ENCODE data around the gene TMC1.
"Not testable (repeated sequence)": the region's sequence is repeated elsewhere in the genome, so short reads cannot be mapped to it uniquely, and the experiment has no call there.

The TMC1 gene

DNA sequence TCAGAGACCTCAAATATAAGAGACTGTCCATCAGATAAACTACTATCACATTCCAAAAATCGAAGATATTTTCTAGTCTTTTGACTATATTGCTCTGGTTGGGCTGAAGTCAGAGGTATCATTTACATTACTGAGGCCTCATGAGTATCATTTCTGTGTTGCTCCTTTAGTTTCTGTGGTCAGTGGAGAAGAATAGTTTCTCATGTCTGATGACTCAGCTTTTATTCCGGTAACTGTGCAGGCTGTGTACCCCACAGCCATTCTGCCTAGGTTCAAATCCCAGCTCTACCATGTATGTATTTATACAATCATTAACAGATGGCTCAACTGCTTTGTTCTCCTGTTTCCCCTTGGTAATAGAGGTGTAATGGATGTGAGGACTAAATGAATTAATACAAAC, 252.2 kb downstream of the TMC1 start:
- no peak for DNase-seq

DNA sequence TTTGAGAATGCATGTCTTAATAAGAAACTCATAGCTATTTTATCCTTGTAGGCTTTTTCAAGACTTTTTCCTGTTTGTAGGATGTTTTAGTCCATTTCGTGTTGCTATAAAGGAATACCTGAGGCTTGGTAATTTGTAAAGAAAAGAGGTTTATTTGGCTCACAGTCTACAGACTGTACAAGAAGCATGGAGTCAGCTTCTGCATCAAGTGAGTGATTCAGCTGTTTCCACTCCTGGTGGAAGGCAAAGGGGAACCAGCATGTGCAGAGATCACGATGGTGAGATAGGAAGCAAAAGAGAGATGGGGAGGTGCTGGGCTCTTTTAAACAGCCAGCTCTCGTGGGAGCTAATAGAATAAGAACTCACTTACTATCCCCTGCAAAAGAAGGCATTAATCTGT, 254.2 kb downstream of the TMC1 start:
- no peak for DNase-seq

DNA sequence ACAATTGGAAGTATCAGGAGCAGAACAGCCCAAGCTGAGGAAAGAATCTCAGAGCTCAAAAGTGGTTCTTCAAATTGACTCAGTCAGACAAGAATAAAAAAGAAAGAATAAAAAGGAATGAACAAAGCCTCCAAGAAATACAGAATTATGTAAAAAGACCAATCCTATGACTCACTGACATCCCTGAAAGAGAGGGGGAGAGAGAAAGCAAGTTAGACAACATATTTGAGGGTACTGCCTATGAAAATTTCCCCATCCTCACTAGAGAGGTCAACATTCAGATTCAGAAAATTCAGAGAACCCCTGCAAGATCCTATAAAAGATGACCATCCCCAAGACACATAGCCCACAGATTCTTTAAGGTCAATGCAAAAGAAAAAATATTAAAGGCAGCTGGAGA, 258.2 kb downstream of the TMC1 start:
- DNase-seq: no peak

DNA sequence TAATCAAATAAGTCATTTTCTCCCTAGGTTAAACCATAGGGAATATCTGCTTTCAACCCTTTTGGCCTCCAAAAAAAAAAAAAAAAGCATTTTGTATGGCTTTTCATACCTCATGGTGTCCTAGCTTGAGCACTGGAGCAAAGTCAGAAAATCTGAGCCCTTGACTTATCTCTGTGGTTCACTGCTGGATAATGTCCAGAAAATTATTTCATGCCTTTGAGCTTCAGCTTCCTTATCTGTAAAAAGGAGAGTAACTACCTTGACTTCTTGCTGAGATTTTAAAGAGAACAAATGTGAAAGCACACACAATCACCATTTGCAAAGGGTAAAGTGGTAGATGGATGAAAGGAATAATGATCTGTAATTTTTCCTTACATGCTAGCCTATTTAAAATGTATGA, 265.5 kb downstream of the TMC1 start:
- no peak for DNase-seq

DNA sequence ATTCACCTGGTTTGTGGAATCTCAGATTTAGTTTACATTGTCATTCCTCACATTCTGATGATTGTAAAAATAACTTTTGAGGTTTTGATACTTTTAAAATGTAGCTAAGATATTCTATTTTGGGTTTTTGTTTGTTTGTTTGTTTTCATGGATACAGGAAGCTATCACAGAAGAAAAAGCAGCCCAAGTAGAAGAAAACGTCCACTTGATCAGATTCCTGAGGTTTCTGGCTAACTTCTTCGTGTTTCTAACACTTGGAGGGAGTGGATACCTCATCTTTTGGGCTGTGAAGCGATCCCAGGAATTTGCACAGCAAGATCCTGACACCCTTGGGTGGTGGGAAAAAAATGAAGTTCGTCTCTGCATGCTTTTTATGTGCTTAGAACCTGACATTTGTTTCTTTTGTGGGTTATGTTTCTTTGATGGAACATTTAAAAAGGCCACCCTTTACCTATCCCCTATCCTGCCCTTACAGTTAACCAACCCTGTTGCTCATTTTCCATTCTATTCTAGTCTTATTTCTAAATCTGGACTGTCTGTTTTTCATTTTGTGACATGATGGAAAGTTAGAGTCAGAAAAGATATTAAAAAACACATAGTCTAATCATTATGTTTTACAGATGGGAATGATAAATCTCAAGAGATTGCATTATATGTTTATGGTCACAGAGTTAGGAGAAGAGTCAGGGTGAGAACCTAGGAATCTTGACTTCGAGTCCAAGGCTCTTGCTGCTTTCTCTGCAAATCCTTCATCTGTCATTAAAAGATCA, 267.7 kb downstream of the TMC1 start:
- no peak for DNase-seq

DNA sequence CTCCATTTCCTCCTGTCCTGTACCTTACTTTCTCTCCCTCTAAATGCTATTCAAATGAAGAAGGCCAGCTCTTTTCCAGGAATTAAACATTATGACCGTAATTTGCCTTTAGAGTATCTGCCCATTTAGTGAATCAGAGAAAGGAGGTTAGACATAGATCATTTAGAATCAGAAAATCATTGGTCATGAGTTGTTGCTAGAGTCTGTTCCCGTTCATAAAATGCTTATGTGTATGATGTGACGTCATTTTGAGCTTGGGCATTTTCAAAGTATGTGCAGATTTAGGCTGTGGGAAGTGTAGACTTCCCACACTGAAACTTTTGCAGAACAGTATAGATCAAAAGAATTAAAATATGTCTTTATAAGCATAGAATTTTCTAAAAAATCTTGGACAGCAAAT, 268.5 kb downstream of the TMC1 start:
- DNase-seq: peak in 1 of 3 donors; percentile 2

DNA sequence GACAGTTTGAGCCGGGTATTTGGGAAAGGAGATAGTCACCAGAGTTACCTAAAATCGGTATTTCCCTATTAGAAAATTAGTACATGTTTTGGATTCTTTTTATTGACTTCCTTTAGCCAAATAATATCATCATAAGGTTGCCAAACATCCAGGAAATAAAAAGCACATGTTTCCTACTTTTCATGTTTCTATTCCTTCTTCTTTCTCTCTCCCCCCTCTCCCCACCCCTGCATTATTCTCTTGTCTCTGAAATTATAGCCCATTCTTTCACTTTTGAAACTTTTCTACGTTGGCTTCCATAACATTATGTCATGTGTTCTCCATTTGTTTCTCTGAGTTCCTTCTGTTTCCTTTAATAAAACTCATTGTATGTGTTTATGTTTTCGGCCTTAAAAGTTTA, 269.6 kb downstream of the TMC1 start:
- peak in 2 of 3 donors; percentile 26 to 27 for DNase-seq

DNA sequence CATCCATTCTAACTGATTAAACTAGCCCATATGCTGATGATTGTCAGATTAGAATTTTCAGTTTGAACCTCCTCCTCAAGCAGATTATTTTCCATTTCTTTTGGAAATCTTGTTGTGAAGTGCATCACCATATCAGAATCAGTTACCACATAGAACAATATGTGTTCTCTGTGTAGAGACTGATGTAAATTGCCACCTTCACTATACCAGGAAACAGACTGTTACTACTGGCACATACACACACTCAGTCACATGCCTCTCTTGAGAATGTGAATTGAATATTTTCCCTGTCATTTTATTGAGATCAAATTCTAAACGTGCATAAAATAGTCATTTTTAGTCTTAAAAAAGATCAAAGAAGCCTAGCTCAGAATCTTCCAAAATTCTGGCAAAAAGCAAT, 270.0 kb downstream of the TMC1 start:
- DNase-seq: no peak

DNA sequence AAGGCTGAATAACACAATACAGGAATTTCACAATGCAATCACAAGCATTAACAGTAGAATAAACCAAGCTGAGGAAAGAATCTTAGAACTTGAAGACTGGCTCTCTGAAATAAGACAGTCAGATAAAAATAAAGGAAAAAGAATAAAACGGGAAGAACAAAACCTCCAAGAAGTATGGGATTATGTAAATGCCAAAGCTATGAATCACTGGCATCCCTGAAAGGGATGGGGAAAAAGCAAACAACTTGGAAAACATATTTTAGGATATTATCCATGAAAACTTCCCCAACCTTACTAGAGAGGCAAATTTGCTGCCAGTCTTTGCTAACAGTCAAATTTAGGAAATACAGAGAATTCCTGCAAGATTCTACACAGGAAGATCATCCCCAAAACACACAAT, 273.5 kb downstream of the TMC1 start:
- no peak for DNase-seq

DNA sequence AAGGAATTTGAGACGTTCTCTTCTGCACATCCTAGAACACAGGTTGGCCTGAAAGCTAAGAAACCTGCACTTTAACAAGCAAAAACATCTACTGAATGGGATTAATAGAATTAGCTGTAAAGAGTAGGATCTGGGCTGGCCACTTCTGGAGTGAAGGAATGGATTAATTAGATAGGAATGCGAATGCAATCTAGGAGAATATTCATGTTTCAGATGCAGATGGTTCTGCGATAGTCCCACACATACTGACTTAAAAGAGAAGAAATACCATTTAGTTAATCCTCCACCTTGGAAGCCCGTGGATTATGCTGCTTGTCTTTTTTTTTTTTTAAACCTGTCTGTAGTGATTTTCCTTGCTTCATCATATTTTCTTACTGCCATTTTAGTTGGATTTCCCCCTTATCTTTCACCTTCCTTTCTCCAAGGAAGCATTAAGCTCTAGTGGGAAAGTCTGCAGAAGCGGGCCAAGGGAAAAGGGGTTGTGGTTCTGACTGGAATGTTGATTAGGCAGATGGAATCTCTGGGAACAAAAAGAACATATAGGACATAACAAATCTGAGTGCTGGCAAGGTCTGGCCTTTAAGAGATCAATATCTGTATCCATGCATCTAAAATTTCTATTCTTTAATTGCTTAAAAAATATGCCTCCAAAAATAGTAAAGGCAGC, 279.1 kb downstream of the TMC1 start:
- DNase-seq: no peak

DNA sequence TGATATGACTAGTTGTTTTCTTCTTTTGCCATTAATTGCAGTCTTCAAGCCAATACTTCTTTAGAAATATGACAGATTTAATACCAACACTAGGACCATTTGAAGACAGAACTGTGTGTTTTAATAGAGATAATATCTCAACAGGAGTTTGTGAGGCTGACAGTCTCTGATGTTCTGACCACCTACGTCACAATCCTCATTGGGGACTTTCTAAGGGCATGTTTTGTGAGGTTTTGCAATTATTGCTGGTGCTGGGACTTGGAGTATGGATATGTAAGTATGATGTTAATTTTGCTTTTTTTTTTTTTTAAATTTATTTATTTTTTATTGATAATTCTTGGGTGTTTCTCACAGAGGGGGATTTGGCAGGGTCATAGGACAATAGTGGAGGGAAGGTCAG, 283.8 kb downstream of the TMC1 start:
- no peak for DNase-seq

DNA sequence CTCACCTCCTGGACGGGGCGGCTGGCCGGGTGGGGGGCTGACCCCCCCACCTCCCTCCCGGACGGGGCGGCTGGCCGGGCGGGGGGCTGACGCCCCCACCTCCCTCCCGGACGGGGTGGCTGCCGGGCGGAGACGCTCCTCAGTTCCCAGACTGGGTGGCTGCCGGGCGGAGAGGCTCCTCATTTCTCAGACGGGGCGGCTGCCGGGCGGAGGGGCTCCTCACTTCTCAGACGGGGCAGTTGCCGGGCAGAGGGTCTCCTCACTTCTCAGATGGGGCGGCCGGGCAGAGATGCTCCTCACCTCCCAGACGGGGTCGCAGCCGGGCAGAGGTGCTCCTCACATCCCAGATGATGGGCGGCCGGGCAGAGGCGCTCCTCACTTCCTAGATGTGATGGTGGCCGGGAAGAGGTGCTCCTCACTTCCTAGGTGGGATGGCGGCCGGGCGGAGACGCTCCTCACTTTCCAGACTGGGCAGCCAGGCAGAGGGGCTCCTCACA, 285.0 kb downstream of the TMC1 start:
- DNase-seq: not testable (repeated sequence)

DNA sequence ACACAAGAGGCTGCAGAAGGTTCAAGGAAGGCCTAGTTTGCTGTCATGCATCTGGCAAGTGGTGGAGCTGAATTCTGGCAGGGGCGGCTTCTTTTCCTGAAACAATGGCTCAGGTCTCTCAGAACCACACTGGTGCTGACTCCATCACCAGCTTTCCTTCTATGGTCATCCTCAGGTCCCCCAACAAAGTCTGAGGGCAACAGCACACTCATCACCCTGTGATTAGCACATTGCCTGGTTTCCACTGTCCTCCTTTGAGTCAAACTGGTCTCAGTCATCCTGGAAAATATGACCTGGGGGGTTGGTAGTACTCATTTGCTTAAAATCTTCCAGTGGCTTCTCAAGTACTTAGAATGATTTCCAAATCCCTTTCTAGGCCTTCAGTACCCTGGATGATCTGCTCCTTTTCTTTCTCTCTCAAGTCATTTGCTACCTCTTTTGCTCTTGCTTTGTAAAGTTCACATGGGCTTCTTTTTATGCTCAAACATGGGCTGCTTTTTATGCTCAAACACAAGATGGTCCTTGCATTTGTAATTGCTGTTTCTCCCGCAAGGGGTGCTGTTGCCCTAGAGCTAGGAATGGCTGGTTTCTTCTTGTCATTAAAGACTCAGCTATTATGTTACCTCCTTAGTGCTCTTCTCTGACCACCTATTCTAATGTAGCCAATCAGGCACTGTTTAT, 286.5 kb downstream of the TMC1 start:
- peak in 1 of 3 donors; percentile 4 for DNase-seq

DNA sequence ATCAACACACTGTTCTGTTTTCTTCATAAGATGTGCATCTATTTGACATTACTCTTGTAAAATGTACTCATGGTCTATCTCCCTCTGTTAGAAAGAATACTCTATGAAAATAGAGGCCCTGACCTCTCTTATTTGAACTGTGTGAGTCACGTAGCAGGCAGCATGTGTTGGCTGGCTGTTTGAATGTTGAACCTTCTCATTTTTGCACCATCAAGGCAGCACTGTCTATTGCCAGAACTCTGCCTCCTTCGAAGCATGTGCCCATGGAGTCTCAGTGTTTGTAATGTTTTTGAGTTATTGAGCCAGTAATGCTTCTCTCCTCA, 287.0 kb downstream of the TMC1 start:
- DNase-seq: no peak

DNA sequence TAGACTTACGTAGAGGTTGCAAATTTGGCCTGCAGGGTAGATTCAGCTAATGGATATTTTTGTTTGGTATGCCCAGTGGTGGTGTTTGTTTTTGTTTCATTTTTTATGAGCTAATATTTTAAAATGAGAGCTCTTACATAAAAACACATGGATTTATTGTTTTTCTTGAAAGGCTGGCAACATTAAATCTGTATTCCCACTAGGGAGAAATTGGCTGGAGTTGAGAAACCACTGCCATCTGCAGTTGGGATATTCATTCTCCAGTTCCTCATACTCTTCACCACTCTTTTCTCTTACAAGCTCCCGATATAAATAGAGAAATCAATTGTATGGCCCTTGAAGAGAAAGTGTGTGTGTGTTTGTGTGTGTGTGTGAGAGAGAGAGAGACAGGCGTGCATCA, 288.2 kb downstream of the TMC1 start:
- DNase-seq: no peak

DNA sequence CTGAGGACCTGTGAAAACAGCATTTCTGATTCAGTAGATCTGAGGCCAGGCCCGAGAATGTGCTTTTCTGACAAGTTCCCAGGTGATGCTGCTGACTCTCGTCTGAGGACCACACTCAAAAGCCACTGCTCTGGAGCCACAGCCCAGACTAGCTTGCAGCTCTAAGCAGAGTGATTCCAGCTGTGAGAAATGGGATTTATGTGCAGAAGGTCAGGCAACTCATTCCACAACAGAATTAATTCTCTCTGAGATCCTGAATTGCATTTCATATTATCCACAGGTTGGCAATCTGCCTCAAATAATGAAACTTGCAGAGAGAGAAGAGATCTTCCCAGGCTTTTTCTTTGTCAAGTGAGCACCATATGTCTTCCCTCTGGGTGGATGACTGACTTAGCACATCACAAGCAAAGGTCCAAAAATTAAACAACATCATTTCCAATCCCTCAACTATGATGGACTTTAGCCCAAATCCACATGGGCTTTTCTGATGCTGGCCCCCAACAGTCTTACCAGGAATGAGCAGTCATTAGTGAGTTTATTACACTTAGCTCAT, 291.2 kb downstream of the TMC1 start:
- DNase-seq: no peak

DNA sequence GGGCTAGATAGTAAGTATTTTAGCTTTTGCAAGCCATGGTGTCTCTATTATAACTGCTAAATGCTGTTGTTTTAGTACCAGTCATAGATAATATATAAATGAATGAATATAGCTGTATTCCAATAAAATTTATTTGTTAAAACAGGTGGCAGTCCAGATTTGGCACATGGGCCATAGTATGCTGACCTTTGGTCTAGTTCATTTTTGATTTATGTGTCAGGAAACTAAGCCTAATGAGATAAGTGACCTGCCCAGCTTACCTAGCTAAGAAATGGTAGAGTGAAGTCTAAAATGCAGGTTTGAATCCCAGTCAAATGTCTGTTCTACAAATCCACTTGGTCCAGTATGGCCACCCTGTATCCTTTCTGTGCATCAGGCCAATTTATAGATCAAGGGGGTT, 292.1 kb downstream of the TMC1 start:
- no peak for DNase-seq

DNA sequence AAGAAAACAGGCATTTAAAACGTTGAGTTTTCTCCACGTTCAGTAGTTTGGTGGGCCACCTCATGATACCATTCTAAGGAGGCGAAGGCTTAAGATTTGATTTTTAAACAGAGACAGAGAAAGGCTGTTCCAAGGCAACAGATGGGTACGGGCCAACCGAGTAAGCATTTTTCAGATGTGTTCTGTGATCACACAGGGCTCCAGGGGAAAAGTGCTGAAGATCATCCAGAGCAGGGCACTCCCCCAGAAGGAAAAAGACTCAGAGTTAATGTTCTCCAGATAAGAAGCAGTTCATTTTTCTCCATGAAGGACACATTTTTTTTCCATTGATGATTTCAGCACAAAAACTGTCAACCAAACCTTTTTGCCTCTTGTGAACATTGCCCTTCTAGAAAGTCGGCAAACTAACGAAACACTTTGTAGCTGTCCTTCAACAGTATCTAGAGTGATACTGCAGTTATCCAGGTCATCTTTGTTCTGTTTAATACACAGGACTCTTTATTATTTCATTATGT, 292.7 kb downstream of the TMC1 start:
- DNase-seq: no peak

DNA sequence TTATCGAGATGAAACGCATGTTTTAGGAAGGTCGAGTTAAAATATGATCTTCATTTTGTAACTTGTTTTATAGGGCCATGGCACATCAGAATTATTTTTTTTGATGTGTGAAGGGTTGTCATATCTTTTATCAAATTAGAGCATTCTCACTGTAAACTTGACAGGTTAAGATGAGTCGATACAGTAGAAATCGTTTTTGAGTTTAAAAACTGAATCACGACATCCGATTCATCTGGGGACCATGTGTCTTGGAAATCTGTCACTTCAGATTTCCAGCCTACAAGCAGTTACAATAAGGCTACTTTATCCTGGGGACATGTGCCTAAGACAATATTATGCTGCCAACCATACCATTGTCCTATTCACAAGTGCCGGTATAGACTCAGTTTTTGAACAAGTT, 295.3 kb downstream of the TMC1 start:
- DNase-seq: no peak

DNA sequence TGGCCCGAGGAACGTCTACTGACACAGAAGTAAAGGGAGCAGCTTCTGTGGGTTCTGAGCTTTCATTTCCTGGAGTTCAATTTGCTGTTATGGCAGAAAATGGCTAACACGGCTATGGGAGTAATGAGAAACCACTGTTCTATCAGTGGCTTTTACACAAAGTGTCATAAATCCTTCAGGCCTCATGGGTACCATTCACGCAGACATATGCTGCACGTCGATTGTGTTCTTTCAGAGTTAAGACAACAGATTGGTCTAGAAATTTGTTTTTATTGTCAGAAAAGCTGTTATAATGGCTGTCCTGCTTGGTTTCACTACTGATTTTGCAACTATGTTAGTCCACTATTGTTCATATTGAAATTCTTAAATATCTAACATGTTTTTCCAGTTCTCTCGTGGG, 296.0 kb downstream of the TMC1 start:
- no peak for DNase-seq

DNA sequence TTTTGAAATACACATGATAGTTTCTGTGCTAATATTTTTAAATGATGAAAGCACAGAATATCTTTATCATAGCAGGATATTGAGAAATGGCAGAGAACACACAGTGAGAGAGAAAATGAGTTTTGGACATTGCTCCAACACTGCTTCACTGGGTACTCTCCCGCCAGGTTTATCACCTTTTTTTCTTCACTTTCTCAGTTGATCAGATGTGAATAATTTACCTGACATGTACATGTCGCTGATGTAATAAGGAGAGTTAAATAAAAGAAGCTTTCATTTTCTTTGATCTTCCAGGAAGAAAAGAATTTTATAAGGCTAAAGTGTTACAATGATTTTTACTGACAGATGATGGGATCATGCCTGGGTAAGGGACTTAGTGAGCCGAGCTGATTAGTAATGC, 297.0 kb downstream of the TMC1 start:
- no peak for DNase-seq

DNA sequence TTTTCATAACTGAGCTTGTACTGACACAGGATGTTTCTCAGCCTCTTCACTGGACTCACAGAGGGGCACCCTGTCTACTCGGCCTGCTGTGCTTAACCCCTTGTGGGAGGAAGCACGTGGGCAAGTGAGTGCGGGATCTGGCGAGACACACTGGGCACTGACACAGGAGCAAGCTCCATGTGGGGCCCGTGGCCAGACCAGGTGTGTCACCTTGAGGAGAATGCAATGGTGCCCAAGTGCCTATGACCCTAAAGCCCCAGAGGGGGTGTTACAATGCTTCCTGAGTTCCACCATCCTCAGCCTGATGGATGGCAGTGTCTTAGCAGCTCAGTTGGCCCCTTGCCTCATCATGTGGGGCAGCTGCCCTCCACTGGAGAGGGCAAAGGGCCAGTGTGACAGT, 302.6 kb downstream of the TMC1 start:
- no peak for DNase-seq
